Measurements from ENCODE around the gene GDAP1L1.

GDAP1L1 gene

DNA sequence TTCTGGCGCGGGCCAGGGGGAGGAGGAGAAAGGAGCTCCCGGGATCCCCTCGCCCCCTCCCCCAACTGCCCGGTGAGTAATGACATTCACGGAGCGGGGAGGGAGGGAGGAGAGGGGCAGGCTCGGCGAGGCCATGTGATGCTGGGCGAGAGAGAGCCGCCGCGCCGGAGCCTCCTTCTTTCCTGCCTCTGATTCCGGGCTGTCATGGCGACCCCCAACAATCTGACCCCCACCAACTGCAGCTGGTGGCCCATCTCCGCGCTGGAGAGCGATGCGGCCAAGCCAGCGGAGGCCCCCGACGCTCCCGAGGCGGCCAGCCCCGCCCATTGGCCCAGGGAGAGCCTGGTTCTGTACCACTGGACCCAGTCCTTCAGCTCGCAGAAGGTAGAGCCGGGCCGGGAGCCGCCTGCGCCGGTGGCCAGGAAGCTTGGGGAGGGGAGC lies at the start of gene GDAP1L1:
Gene GDAP1L1 (plus strand): TSS at position 178 of the 441 bp plus-strand sequence. CDS start 27 bp downstream, at position 205.
- DNase-seq = no peak

- no peak for DNase-seq
Observed at GRCh38 chr20:44198872-44199271, 48.2 kb upstream of the GDAP1L1 start.

- no peak for DNase-seq
Observed at GRCh38 chr20:44199877-44200276, 47.2 kb upstream of the GDAP1L1 start.

DNA sequence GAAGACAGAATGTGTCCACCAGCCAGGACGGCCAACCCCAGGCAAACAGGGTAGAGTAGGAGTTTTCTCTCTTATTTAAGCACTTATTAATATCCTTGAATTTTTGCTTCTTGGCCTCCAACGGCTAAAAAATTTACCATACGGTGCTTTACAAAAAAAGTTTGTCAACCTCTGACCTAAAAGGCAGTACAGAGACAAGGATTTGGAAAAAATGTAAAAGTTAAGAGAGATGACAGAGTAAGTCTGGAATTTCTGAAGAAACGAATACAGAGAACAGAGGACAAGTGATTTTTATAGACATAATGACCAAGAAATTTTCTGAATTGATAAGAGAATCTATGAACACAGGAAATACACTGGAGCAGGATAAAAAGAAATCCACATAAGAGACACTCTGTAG lies 46.7 kb upstream of the GDAP1L1 start:
- no peak for DNase-seq

GRCh38 chr20:44200983-44201382 lies 46.1 kb upstream of the GDAP1L1 start:
- no peak for DNase-seq

DNA sequence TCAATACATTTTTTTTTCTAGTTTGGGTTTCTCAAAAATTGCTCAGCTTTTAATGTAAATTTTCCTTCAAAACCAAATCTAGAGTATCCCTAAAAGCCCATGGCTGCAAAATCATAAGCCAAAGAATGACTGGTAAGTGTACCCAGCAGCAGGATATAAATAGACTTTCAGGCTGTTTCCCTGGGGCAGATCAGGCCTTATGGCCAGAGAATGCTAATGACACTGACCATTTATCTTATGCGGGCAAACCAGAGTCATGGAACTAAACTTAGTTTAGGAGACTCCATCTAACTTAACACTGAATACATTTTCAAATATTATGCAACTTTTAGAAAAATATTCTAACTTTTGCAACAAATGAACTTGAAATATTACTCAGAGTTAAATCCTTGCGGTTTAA lies 43.9 kb upstream of the GDAP1L1 start:
- no peak for DNase-seq

DNA sequence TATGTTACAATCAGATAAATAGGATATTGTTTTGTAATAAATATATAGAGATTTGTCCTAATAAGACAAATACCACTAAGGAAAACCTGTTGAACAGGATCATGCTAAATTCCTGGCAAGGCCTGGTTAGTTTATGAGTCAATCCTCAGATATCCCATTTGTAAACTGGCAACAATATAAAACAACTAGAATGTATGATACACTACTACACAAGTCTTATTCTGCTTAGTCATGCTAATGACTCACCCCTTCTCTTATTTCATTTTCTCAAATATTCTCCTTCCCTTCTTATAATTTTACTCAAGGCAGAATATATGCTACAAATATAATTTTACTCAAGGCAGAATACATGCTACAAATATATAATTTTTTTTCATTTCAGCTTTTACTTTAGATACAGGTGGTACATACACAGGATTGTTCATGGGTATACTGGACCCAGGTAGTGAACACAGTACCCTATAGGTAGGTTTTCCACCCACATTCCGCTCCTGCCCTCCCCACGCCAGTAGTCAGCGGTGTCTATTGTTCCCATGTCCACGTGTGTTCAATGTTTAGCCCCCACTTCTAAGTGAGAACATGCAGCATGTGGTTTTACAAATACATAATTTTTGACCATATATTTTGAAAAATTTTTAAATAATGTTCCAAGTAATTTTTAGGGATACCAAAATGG lies 42.8 kb upstream of the GDAP1L1 start:
- DNase-seq = no peak

GRCh38 chr20:44204832-44205215 lies 42.3 kb upstream of the GDAP1L1 start:
- DNase-seq = no peak

DNA sequence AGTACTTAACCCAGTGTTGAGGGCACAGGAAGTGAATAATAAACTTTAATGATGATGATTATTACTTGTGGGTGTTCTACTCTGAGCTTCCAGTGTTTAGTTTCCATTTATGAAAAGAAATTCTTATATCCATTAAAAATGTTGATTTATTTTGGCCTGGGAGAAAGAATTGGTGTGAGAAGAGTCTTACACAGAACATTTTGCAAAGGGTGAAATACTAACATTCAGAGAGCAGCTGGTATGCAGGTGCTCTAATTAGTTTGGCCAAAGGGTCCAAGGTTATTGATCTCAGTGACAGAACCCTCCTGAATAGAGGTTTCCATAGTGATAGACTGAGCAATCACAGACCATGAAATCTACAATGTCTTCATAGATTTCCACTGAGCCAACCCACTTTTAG lies 41.0 kb upstream of the GDAP1L1 start:
- DNase-seq = no peak

- no peak for DNase-seq
Observed at GRCh38 chr20:44207126-44207723, 39.9 kb upstream of the GDAP1L1 start.

DNA sequence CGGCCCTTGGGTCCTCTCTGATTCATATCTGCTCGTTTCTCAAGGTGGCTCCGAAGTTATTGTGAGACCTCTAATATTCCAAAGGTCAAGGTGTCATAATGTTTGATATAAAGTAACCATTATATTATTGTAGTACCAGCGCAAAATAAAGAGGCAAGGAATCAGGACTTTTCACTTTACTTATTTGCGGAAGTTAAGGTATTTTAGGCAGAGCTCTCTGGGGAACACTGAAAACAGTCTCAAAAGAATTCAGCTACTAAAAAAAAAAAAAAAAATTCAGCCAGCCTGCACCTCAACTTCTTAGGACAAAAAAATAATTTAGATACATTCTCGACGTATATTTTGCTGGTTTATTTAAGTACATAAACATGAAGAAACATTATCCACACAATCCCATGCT lies 38.9 kb upstream of the GDAP1L1 start:
- no peak for DNase-seq

DNA sequence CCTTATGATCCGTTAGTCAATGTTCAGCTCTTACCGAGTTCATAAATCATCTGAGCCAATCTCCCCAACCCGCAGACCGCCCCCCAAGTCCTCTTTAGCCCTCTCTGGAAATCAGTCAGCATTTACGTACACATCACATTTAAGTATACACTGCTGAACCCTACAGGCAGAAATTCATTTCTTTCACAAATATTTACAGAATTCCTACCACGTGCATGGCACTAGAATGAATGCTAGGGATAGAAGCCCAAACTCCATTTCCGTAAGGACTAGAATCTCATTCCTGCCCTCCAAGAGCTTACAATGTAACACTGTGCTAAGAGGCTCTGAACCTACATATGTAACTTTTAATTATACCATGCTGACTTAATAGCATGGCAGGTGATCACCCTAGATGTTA lies 38.3 kb upstream of the GDAP1L1 start:
- DNase-seq = no peak

DNA sequence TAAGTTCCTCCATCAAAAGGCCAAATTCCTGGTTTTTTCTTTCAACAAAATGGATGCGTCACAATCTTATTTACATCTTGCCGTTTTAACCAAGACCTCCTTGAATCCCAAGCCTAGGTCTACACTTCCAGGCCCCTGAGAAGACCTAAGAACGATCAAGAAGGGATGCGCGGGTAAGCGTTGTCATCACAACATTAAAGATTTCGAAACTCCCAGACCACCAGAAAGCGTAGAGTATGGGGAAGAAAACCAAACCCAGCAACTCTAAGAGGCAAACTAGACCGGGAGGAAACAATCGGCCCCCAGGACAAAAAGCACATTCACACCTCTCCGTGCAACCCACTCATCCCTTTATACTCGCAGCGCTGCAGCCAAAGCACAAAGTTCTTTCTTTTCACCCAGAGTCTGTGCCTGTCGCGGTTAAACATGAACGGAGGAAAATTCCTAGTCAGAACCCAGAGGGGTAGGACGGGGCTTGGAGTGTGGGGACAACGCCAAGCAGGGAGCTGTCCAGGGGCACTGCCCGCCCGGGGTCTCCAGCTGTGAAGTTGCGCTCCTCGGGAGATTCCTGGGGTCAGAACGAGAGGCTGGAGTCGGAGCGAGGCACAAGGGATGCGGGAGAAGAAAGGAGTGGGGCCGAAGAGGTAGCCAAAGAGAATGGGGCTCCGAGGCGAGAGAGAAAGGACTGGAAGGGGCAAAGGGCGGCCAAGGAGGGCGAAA lies 37.3 kb upstream of the GDAP1L1 start:
- no peak for DNase-seq

DNA sequence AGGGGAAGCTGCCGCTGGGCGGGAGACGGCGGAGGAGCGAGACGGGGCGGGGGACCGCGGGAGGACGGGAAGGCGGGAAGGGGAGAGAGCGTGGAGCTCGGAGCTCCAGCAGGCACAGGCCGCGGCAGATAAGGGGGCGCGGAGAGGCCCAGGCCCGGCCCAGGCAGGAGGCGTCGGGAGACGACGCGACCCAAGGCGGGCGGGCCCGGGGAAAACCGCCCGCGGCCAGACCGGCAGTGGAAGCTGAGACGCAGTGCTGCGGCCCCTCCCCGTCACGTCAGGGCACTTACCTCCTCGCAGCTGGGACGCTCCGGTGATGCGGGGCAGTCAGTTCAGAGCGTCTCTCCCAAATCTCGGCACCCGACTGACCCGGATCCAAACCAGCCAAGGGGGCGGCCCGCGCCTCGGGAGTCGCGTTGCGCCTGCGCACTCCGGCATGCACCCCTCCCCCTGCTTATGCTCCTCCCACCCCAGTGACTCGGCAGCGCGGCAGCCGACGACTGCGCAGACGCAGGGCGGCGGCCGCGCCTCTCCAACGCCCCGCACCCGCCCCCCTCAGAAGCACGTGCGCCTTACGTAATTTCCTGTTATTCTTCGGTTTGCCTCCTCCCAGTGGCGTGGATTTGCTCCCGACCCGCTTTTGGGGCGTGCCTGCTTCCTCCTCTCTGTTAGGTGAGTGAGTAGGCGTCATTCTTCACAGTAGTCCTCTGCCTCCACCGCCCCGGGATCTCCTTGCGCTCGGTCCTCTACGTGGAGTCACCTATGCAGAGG lies 36.5 kb upstream of the GDAP1L1 start, which contains the start of gene OSER1:
Gene OSER1 (minus strand): TSS at position 366 of the 771 bp plus-strand sequence. CDS start 3,814 bp downstream, outside the sequence.
- DNase-seq = peak; percentile 98

DNA sequence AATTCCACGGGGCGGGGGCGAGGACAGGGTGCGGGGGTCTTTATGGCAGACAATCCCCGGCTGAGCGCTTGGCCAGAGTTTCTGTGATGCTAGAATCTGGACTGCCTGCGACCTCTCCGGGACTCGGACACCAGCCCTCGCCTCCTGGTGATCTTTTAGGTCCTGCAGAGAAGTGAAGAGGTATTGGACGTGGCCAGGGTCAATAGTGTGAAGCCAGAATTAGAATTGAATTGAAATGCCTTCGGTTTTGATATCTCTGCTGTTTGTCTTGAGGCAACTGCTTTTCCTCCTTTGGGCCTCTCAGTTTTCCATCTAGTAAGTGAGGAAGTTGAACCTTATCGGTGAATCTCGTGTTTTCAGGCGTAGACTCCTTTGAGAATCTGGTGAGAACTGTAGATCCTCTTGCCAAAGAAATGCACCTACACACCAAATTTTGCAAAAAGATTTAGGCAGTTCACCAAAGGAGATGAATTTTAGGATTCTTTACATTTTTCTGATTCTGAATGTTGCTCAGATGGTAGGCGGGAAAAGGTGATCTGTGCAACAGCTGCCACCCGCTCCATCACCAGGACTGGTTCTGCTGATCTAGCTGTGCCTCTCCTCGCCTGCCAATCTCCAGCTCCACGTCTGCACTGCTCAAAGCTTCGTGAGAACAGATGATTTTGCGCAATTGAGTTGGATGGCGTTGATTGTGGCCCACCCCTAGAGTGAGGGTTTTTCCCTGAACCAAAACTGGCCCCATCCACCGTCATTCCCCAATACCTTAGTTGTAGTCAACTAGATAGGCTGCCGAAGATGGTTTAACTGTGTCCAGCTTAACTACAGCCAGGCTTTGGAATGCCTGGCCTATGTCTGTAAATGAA lies 35.7 kb upstream of the GDAP1L1 start:
- no peak for DNase-seq

DNA sequence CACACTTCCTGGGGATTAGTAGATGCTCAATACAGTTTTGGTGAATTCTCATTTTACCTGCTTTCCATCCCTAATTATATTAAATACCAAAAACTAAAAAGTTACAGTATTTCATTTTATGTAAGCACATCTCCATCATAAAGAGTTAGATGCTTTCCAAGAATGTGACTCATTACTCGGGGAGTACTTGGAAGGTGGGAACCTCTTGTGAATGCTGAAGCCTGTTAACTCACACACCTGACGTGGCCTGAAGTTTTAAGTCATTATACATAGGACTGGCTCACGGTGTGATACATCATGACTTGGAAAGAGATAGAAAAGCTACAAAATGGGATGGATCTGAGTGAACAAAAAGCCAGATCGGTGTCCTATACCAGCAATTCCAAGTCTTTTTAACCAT lies 34.3 kb upstream of the GDAP1L1 start:
- DNase-seq = no peak

DNA sequence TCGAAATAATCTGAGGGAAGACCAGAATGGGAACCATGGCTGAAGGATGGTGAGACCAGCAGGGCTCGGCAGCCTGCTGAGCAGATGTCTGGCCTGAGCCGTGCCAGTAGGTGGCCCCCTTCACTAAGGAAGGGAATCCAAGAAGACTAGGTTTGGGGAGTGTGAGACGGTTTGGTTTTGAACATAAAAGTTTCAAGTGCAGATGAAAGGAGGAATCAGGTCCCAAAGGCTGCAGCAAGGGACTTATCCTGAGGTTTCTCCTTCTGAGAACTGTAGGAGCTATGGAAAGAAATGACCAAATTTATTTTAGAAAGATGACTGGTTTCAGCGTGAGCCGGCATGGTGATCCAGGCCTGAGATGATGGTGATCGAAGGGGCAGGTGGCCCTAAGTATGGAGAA lies 32.0 kb upstream of the GDAP1L1 start:
- peak; percentile 60 for DNase-seq

DNA sequence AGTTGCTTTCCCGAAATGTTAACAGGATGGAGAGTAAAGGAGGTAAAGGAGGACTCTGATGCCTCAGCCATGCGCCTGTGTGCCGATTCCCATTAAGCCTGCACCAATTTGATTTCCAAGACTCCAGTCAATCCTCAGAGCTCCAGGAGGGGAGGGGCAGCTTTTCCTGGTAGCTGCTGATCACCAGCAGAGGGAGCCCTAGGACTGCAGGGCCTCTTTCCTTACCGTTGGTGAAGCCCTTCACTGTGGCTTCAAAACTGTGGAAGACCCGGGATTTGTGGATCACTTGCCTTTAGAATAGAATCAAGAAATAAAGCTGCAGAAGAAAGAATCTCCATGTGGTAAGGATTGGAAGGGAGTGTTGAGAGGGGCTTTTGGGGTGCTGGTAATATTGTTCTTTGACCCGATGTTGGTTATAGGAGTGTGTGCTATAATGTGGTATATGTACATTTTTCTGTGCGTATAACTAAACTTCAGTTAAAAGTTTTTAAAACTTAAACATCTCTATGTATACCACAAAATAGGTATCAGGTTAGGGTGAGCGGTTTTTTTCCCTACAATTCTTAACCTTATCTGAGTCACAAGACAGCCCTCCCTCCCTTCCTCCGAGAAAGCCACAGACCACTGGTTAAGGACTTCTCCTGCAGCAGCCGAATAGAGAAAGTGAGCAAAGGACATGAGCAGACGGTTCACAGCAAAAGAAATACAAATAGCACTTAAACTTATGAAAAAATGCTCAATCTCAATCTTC lies 29.6 kb upstream of the GDAP1L1 start:
- DNase-seq = peak; percentile 44

GRCh38 chr20:44218446-44218845 lies 28.7 kb upstream of the GDAP1L1 start:
- DNase-seq = no peak

GRCh38 chr20:44219170-44219730 lies 27.9 kb upstream of the GDAP1L1 start:
- no peak for DNase-seq

GRCh38 chr20:44219791-44220190 lies 27.3 kb upstream of the GDAP1L1 start:
- no peak for DNase-seq
